ENCODE data around the gene TRIM6.

Gene TRIM6

DNA sequence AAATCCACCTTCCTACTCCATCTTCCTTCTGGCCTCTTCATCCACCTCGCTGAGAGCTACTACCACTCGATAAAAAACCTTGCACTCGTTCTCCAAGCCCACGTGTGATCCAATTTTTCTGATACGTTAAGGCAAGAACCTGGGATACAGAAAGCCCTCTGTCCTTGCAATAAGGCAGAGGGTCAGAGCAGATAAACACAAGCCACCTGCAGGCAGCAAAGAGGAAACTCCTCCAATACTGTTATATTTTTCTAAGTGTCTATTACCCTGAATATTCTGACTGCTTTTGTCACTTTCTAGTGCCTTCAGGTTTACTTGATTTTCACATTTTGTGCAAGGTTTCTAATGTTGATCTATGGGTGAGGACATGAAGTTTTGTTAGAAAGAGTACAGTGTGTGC lies 61.9 kb downstream of the TRIM6 start:
- FAIRE-seq (no peak), DNase-seq (ENCODE audit: insufficient read length, low spot score) (no peak)
